Vagina (tissue), 2 donors: ENCODE measurements around the gene TNFRSF25.

Source experiments
- CTCF ChIP-seq, 3 experiments: fragments of 450-650 bp in 2 of 3; fragments of 200-600 bp in 1 of 3; sonication (generic) in 1 of 3; IDR thresholded peaks; one replicate each; pipeline ENCODE4 v1.5.1; 2017 to 2019; ENCODE audit warnings: antibody characterized with exemption in 3 of 3, mild to moderate bottlenecking in 2 of 3, moderate library complexity in 2 of 3
- POLR2A ChIP-seq, 2 donors: fragments of 450-650 bp; IDR thresholded peaks; one replicate each; pipeline ENCODE4 v1.6.1; 2017; ENCODE audit warnings: antibody characterized with exemption in 2 of 2, mild to moderate bottlenecking in 2 of 2, moderate library complexity in 2 of 2
- POLR2AphosphoS5 ChIP-seq, 2 donors: sonication (generic); formaldehyde crosslinking; IDR thresholded peaks; one replicate each; pipeline ENCODE4 v1.9.0; 2017; ENCODE audit warnings: antibody characterized with exemption in 2 of 2, mild to moderate bottlenecking in 2 of 2, low read depth in 1 of 2; ENCODE audit not compliant: insufficient read depth in 1 of 2

DNA sequence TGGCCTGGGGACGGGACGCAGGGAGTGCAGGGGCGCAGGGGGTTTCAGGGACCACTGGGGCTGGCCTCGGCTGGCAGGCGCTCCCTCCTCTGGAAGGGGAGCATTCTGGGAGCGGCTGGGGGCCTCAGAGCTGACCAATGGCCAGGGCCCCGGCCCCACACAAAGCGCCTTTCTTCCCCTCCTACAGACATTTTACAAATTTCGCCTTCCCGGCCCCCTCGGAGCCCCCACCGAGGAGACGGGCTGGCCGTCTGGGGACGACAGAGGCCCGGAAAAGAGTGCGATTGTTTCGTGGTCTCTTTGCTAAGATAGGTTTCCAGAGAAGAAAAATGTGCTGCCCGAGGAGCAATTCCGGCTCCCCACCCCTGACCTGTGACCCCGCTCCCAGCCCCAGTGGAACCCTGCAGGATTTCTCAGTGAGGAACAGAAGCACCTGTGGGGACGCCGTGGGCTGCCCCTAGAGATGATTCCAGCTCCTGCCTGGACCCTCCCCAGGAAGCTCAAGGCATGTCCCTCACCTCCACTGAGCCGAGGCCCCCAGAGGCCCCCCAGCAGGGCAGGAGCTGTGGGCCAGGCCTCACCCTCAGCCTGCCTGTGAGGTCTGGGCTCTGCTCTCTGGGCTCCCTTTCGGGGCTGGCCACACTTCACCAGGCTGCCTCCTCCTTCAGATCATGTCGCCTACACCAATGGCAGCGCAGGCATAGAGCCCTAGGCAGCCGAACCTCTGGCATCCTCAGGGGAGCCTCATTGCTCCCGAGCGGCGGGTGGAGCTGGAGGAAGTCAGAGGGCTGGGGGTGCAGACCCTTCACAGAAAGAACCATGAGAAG is 40.5 kb upstream of the TNFRSF25 start:
- TF ChIP-seq POLR2A (IDR thresholded peaks at IDR 0.05), result no peak
- no peak for TF ChIP-seq CTCF (IDR thresholded peaks at IDR 0.05)
- TF ChIP-seq POLR2AphosphoS5 (IDR thresholded peaks at IDR 0.05; ENCODE audit: insufficient read depth in 1 of 2, low read depth in 1 of 2), result no peak
